HepG2 (cell line): ENCODE results near the gene PRDM8.

Experiments
- EP300 ChIP-seq, 3 experiments: sonication (generic) in 1 of 3; formaldehyde crosslinking in 1 of 3; IDR thresholded peaks; 2 replicates each; pipeline versions ENCODE4 v1.5.1 to v1.6.1; 2011 to 2020; ENCODE audit warnings: low read depth in 2 of 3, low read length in 2 of 3, borderline replicate concordance in 1 of 3, improper control_type of control experiment in 1 of 3, mild to moderate bottlenecking in 1 of 3, missing genetic modification reagents in 1 of 3, moderate library complexity in 1 of 3
- ESRRA ChIP-seq: sonication (generic); formaldehyde crosslinking; IDR thresholded peaks from 2 replicates; pipeline ENCODE4 v1.5.1; 2020; ENCODE audit warnings: mild to moderate bottlenecking, low read depth, missing genetic modification reagents
- HDAC2 ChIP-seq: sonication (generic); formaldehyde crosslinking; IDR thresholded peaks from 2 replicates; pipeline ENCODE4 v1.4.0; 2020; ENCODE audit warnings: missing genetic modification reagents
- POLR2A ChIP-seq, 2 experiments: IDR thresholded peaks; 2 replicates each; pipeline ENCODE4 v1.6.1; 2011; ENCODE audit warnings: low read depth in 2 of 2, low read length in 2 of 2, mild to moderate bottlenecking in 1 of 2, moderate library complexity in 1 of 2; ENCODE audit not compliant: insufficient read depth in 1 of 2
- POLR2AphosphoS5 ChIP-seq: IDR thresholded peaks from 2 replicates; pipeline ENCODE4 v1.6.1; 2012; ENCODE audit warnings: low read depth, low read length
- RFX5 ChIP-seq: IDR thresholded peaks from 2 replicates; pipeline ENCODE4 v1.6.1; 2011; ENCODE audit warnings: low read depth, low read length, improper control_type of control experiment
- ZFP36 ChIP-seq: fragments of 150-350 bp; IDR thresholded peaks from 2 replicates; pipeline ENCODE4 v1.6.1; 2018; ENCODE audit warnings: borderline replicate concordance, low read length, low read depth; ENCODE audit not compliant: partially characterized antibody
- ZNF605 ChIP-seq: sonication (generic); formaldehyde crosslinking; IDR thresholded peaks from 2 replicates; pipeline ENCODE4 v1.8.0; 2022; ENCODE audit warnings: mild to moderate bottlenecking, missing genetic modification reagents
- ZNF788 ChIP-seq: sonication (generic); formaldehyde crosslinking; IDR thresholded peaks from 2 replicates; pipeline ENCODE4 v1.5.0; 2020; ENCODE audit warnings: mild to moderate bottlenecking, missing genetic modification reagents, borderline replicate concordance
- TF ChIP-seq, protein P1 (sequence below): sonication (generic); formaldehyde crosslinking; IDR thresholded peaks from 2 replicates; pipeline ENCODE4 v1.5.0; 2020; ENCODE audit warnings: mild to moderate bottlenecking, missing genetic modification reagents
- TF ChIP-seq, protein P2 (sequence below): sonication (generic); formaldehyde crosslinking; IDR thresholded peaks from 2 replicates; pipeline ENCODE4 v1.4.0; 2020; ENCODE audit warnings: mild to moderate bottlenecking, missing genetic modification reagents
- TF ChIP-seq, protein P3 (sequence below): sonication (generic); formaldehyde crosslinking; IDR thresholded peaks from 2 replicates; pipeline ENCODE4 v1.5.0; 2020; ENCODE audit warnings: mild to moderate bottlenecking, missing genetic modification reagents, moderate library complexity
- TF ChIP-seq, protein P4 (sequence below): IDR thresholded peaks from 2 replicates; pipeline ENCODE4 v1.6.1; 2016; ENCODE audit warnings: mild to moderate bottlenecking
- TF ChIP-seq, protein P5 (sequence below): sonication (generic); formaldehyde crosslinking; IDR thresholded peaks from 2 replicates; pipeline ENCODE4 v1.4.0; 2020; ENCODE audit warnings: low read depth, mild to moderate bottlenecking, missing genetic modification reagents

DNA sequence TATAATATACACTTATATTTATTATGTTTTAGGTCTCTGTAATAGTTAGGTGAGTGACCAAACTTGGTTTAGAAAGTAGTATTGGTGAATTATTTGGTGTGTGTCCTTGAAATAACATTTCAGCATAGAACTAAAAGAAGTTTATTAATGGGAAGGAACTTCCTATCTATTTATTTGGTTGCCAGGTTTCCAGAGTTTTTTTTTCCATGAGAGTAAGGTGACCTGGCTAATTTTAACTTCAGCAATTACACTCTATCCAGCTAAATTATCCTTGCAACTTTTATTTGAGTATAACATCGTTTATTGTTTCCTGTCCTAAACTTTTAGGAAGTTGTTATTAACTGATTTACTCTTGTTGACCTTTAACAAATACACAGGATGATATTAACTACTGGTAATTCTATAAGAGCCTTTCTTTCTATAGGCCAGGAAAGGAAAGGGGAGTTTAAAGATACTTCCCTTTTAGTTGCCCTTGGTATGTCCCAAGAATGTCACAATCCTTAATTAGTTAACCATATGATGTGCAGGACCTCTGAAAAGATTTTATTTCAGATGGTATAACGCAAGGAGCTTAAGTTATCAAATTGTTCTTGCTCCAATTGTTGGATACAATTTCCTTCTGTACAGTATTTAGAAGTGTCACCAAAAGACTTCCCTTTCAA lies 18.9 kb downstream of the PRDM8 start:
- TF ChIP-seq ZFP36 = no peak
- TF ChIP-seq POLR2A (IDR thresholded peaks at IDR 0.05; ENCODE audit: insufficient read depth in 1 of 2, low read depth in 2 of 2, low read length in 2 of 2) = no peak
- TF ChIP-seq ZNF605 = no peak
- TF ChIP-seq, protein P1, sequence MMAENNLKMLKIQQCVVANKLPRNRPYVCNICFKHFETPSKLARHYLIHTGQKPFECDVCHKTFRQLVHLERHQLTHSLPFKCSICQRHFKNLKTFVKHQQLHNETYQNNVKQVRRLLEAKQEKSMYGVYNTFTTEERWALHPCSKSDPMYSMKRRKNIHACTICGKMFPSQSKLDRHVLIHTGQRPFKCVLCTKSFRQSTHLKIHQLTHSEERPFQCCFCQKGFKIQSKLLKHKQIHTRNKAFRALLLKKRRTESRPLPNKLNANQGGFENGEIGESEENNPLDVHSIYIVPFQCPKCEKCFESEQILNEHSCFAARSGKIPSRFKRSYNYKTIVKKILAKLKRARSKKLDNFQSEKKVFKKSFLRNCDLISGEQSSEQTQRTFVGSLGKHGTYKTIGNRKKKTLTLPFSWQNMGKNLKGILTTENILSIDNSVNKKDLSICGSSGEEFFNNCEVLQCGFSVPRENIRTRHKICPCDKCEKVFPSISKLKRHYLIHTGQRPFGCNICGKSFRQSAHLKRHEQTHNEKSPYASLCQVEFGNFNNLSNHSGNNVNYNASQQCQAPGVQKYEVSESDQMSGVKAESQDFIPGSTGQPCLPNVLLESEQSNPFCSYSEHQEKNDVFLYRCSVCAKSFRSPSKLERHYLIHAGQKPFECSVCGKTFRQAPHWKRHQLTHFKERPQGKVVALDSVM = no peak
- TF ChIP-seq, protein P2, sequence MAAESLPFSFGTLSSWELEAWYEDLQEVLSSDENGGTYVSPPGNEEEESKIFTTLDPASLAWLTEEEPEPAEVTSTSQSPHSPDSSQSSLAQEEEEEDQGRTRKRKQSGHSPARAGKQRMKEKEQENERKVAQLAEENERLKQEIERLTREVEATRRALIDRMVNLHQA (CRISPR knock-in tag) = no peak
- TF ChIP-seq EP300 (IDR thresholded peaks at IDR 0.05; ENCODE audit: low read depth in 2 of 2, low read length in 2 of 2) = no peak
- TF ChIP-seq EP300 (CRISPR knock-in tag; IDR thresholded peaks at IDR 0.05; ENCODE audit: borderline replicate concordance) = no peak
- TF ChIP-seq, protein P3, sequence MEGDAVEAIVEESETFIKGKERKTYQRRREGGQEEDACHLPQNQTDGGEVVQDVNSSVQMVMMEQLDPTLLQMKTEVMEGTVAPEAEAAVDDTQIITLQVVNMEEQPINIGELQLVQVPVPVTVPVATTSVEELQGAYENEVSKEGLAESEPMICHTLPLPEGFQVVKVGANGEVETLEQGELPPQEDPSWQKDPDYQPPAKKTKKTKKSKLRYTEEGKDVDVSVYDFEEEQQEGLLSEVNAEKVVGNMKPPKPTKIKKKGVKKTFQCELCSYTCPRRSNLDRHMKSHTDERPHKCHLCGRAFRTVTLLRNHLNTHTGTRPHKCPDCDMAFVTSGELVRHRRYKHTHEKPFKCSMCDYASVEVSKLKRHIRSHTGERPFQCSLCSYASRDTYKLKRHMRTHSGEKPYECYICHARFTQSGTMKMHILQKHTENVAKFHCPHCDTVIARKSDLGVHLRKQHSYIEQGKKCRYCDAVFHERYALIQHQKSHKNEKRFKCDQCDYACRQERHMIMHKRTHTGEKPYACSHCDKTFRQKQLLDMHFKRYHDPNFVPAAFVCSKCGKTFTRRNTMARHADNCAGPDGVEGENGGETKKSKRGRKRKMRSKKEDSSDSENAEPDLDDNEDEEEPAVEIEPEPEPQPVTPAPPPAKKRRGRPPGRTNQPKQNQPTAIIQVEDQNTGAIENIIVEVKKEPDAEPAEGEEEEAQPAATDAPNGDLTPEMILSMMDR (CRISPR knock-in tag) = no peak
- TF ChIP-seq ZNF788 (CRISPR knock-in tag) = no peak
- TF ChIP-seq RFX5 = no peak
- TF ChIP-seq HDAC2 (CRISPR knock-in tag) = no peak
- TF ChIP-seq, protein P4, sequence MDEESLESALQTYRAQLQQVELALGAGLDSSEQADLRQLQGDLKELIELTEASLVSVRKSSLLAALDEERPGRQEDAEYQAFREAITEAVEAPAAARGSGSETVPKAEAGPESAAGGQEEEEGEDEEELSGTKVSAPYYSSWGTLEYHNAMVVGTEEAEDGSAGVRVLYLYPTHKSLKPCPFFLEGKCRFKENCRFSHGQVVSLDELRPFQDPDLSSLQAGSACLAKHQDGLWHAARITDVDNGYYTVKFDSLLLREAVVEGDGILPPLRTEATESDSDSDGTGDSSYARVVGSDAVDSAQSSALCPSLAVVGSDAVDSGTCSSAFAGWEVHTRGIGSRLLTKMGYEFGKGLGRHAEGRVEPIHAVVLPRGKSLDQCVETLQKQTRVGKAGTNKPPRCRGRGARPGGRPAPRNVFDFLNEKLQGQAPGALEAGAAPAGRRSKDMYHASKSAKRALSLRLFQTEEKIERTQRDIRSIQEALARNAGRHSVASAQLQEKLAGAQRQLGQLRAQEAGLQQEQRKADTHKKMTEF = no peak
- TF ChIP-seq POLR2AphosphoS5 = no peak
- TF ChIP-seq, protein P5, sequence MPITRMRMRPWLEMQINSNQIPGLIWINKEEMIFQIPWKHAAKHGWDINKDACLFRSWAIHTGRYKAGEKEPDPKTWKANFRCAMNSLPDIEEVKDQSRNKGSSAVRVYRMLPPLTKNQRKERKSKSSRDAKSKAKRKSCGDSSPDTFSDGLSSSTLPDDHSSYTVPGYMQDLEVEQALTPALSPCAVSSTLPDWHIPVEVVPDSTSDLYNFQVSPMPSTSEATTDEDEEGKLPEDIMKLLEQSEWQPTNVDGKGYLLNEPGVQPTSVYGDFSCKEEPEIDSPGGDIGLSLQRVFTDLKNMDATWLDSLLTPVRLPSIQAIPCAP (CRISPR knock-in tag) = no peak
- TF ChIP-seq ESRRA (CRISPR knock-in tag) = no peak
